Cardiac septum (tissue), 1 donor: ENCODE measurements around the gene SLC7A14. TPM values are rescaled to one million over a fixed set of nuclear protein-coding genes. Genes with fewer than 3 reads are reported as not detected.

ENCODE experiments used
- DNase-seq: peaks from one replicate; pipeline ENCODE4 v3.0.0-alpha.2; 2020; ENCODE audit warnings: low spot score
- intact Hi-C: fragments of 100-400 bp; cut with DNase I; formaldehyde crosslinking; loops from one replicate; pipeline ENCODE4 v1.14.0; 2022
- total RNA-seq: library from RNA; stranded (reverse); fragmentation: NEBNext Ultra II Directional; extraction: Animal tissue kit (Norgen Biotek cat#: 25700); gene quantifications from one replicate; pipeline ENCODE4 v1.2.1, GENCODE V29; 2021
- donor health status: DM: no; HTN: no; CAD: no.

Gene SLC7A14
- total RNA-seq, 1 donor from 2014 or later = not detected

GRCh38 chr3:170506556-170506955 is 79.3 kb downstream of the SLC7A14 start:
- no peak for DNase-seq
- intact Hi-C loops = loop anchor here (10.0 kb wide), 1 partner anchor 192 kb away; no protein-coding TSS in a partner anchor

- intact Hi-C loops = loop anchor here (10.0 kb wide), 1 partner anchor 187 kb away; no protein-coding TSS in a partner anchor
- DNase-seq = no peak
These were observed 83.6 kb downstream of the SLC7A14 start for GRCh38 chr3:170502297-170502696.

DNA sequence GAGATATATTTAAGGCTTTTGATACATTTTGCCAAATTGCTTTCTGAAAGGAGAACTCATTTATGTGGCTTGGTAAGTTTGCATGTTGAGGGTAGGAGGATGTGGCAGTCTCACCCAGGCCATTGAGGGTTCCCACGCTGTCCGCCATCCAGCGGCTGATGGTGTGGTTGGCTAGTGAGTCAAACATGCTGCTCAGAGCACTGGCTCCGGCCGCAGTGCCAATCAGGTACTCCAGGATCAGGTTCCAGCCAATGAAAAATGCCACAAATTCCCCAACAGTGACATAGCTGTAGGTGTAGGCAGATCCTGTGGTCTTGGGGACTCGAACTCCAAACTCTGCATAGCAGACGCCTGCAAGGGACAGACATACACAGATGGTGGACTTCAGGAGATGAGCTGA is 84.9 kb downstream of the SLC7A14 start:
- intact Hi-C loops = loop anchor here (10.0 kb wide), 1 partner anchor 186 kb away; no protein-coding TSS in a partner anchor
- DNase-seq = no peak

- DNase-seq = no peak
- intact Hi-C loops = loop anchor here (10.0 kb wide), 1 partner anchor 186 kb away; no protein-coding TSS in a partner anchor
These were observed 85.4 kb downstream of the SLC7A14 start for GRCh38 chr3:170500462-170500861.

- no peak for DNase-seq
- intact Hi-C loops = loop anchor here (10.0 kb wide), 1 partner anchor 185 kb away; no protein-coding TSS in a partner anchor
These were observed 86.2 kb downstream of the SLC7A14 start for GRCh38 chr3:170499562-170500156.

GRCh38 chr3:170497207-170498095 is 88.4 kb downstream of the SLC7A14 start:
- DNase-seq = no peak
- intact Hi-C loops = no loop called here

DNA sequence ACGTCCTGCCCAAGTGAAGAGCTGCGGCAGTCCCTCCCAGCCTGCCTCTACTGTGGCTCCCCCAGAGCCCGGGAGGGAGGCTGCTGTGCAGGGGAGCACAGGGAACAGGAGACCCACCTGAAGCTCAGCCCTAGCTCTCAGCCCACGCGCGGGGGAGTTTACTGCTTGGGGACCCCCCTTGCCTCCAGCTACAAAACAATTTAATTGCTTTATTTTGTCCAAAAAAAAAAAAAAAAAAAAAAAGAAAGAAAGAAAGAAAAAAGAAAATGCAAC is 89.1 kb downstream of the SLC7A14 start:
- DNase-seq = no peak

DNA sequence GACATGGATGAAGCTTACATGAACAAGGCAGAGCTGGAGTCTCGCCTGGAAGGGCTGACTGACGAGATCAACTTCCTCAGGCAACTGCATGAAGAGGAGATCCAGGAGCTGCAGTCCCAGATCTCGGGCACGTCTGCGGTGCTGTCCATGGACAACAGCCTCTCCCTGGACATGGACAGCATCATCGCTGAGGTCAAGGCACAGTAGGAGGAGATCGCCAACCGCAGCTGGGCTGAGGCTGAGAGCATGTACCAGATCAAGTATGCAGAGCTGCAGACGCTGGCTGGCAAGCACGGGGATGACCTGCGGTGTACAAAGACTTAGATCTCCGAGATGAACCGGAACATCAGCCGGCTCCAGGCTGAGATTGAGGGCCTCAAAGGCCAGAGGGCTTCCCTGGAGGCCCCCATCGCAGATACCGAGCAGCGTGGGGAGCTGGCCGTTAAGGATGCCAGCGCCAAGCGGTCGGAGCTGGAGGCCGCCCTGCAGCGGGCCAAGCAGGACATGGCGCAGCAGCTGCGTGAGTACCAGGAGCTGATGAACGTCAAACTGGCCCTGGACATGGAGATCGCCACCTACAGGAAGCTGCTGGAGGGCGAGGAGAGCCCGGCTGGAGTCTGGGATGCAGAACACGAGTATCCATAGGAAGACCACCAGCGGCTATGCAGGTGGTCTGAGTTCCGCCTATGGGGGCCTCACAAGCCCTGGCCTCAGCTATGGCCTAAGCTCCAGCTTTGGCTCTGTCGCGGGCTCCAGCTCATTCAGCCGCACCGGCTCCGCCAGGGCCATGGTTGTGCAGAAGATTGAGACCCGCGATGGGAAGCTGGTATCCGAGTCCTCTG is 89.6 kb downstream of the SLC7A14 start:
- DNase-seq = no peak
- intact Hi-C loops = no loop called here

More for the DNA sequence above, 89.1 kb downstream of the SLC7A14 start:
- intact Hi-C loops = no loop called here

- intact Hi-C loops = no loop called here
- no peak for DNase-seq
These were observed 91.1 kb downstream of the SLC7A14 start for GRCh38 chr3:170494766-170495165.

DNA sequence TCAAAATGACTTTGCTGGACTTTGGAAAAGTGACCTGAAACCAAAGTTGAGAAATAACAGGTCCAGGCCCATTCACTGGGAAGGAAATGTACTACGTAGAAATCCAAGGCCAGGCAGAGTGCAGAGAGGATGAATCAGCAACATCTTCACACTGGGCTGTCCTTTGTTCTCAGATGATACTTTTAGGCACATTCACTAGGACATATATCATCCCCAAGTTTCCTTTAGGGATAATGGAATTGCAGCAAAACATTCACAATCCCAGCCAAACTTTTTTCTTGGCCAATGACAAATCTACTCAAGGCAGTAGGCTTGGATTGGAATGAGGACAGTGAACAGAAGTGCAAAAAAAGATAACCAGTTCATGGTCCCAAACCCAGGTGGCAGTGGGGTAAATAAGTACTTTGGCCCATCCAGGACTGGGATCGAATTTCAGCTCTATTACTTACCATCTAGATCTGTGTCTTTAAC is 92.1 kb downstream of the SLC7A14 start:
- intact Hi-C loops = no loop called here
- no peak for DNase-seq

- no peak for DNase-seq
- intact Hi-C loops = no loop called here
These were observed 94.0 kb downstream of the SLC7A14 start for GRCh38 chr3:170491901-170492300.

GRCh38 chr3:170490828-170491560 is 94.9 kb downstream of the SLC7A14 start:
- intact Hi-C loops = no loop called here
- DNase-seq = no peak

- DNase-seq = no peak
- intact Hi-C loops = no loop called here
These were observed 97.1 kb downstream of the SLC7A14 start for GRCh38 chr3:170488802-170489201.

- no peak for DNase-seq
- intact Hi-C loops = no loop called here
These were observed 98.8 kb downstream of the SLC7A14 start for GRCh38 chr3:170487031-170487430.

DNA sequence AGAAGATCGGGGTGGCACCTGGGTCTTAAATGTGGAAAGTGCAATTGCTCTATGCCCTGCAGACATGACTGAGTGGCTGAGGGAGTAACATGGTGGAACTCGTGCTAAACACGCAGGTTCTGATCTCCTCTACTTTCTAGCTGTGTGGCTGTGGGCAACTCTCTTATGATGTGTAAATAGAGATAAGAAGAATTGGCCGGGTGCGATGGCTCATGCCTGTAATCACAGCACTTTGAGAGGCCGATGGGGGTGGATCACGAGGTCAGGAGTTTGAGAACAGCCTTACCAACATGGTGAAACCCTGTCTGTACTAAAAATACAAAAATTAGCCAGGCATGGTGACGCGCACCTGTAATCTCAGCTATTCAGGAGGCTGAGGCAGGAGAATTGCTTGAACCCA is 99.5 kb downstream of the SLC7A14 start:
- intact Hi-C loops = no loop called here
- DNase-seq = no peak

- no peak for DNase-seq
These were observed 100.2 kb downstream of the SLC7A14 start for GRCh38 chr3:170485696-170486095.

DNA sequence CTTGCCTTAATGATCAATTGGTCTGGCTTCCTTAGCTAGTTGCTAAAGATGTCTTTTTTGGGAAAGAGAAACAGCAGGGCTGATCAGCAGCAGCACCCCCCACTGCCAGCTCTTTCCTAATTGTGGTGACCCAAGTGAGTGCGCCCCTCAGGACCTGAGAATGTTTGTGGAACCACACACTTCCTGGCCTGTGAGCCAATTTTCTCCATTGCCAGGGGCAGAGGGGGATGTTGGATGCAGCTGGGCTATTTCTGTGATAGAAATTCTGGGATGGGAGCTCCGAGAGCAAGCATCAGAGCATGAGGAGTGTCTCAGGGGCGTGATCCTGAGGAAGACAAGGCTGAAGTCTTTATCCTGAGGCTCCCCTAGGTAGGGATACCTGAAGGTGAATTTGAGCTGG is 100.6 kb downstream of the SLC7A14 start:
- intact Hi-C loops = no loop called here
- no peak for DNase-seq

More at GRCh38 chr3:170485696-170486095, 100.2 kb downstream of the SLC7A14 start:
- intact Hi-C loops = no loop called here

GRCh38 chr3:170484869-170485268 is 101.0 kb downstream of the SLC7A14 start:
- DNase-seq = no peak
- intact Hi-C loops = no loop called here
